CD4-positive, alpha-beta memory T cell (primary cell): ENCODE data around the gene ZNF526. TPM values are rescaled to one million over a fixed set of nuclear protein-coding genes. Genes with fewer than 3 reads are reported as not detected.

Experiments
- CTCF ChIA-PET: fragments of 350-600 bp; sonication (Branson Sonifier 250); formaldehyde crosslinking; loops from one replicate; lab custom pipeline; 2021; ENCODE audit warnings: inconsistent platforms; ENCODE audit not compliant: partially characterized antibody; lab: Charles Lee
- POLR2A ChIA-PET: fragments of 350-600 bp; sonication (Branson Sonifier 250); formaldehyde crosslinking; loops from one replicate; lab custom pipeline; 2021; ENCODE audit not compliant: partially characterized antibody; lab: Charles Lee
- DNase-seq, 5 donors: peaks; one replicate each; pipeline versions ENCODE4 v3.0.0 to v3.0.0-alpha.2; 2020 to 2022; ENCODE audit warnings: mixed read lengths in 1 of 5
- H3K27ac ChIP-seq: one replicate; pipeline ENCODE4 v1.7.0; 2013; ENCODE audit warnings: low read depth, low read length
- H3K27me3 ChIP-seq: 2 replicates; pipeline ENCODE4 v1.7.0; 2013; ENCODE audit warnings: mild to moderate bottlenecking, low read length, moderate library complexity; ENCODE audit not compliant: insufficient read depth
- H3K36me3 ChIP-seq: 2 replicates; pipeline ENCODE4 v1.7.0; 2013; ENCODE audit warnings: mild to moderate bottlenecking, low read length, moderate library complexity; ENCODE audit not compliant: insufficient read depth
- H3K4me1 ChIP-seq: 2 replicates; pipeline ENCODE4 v1.7.0; 2013; ENCODE audit warnings: mild to moderate bottlenecking, low read length, moderate library complexity; ENCODE audit not compliant: insufficient read depth
- H3K4me3 ChIP-seq, 2 donors: one replicate each; pipeline ENCODE4 v1.7.0; 2013; ENCODE audit warnings: low read length in 2 of 2, mild to moderate bottlenecking in 1 of 2
- H3K9me3 ChIP-seq, 2 donors: one replicate each; pipeline ENCODE4 v1.7.0; 2013; ENCODE audit warnings: low read length in 2 of 2, control low read depth in 1 of 2; ENCODE audit not compliant: control insufficient read depth in 1 of 2
- H3K27ac Mint-ChIP-seq, 7 donors: one replicate each; pipeline ENCODE4 v1.8.0; 2020 to 2021; ENCODE audit warnings: mixed read lengths in 7 of 7, mild to moderate bottlenecking in 6 of 7, inconsistent platforms in 3 of 7, moderate library complexity in 3 of 7
- H3K27me3 Mint-ChIP-seq, 2 donors: one replicate each; pipeline ENCODE4 v1.8.0; 2020 to 2021; ENCODE audit warnings: mixed read lengths in 2 of 2
- H3K36me3 Mint-ChIP-seq, 2 donors: one replicate each; pipeline ENCODE4 v1.8.0; 2020 to 2021; ENCODE audit warnings: mixed read lengths in 2 of 2, inconsistent platforms in 1 of 2, mild to moderate bottlenecking in 1 of 2
- H3K4me1 Mint-ChIP-seq, 4 donors: one replicate each; pipeline ENCODE4 v1.8.0; 2020 to 2021; ENCODE audit warnings: mixed read lengths in 4 of 4, mild to moderate bottlenecking in 1 of 4
- H3K4me3 Mint-ChIP-seq, 8 donors: one replicate each; pipeline ENCODE4 v1.8.0; 2020 to 2021; ENCODE audit warnings: mixed read lengths in 8 of 8, mild to moderate bottlenecking in 7 of 8, moderate library complexity in 6 of 8, inconsistent platforms in 3 of 8
- H3K9me3 Mint-ChIP-seq, 8 donors: one replicate each; pipeline ENCODE4 v1.8.0; 2020 to 2021; ENCODE audit warnings: mixed read lengths in 8 of 8, mild to moderate bottlenecking in 5 of 8, inconsistent platforms in 3 of 8, moderate library complexity in 1 of 8
- intact Hi-C: fragments of 100-400 bp; cut with micrococcal nuclease; formaldehyde crosslinking; loops from one replicate; pipeline ENCODE4 v1.15.1; 2023
- polyA plus RNA-seq, 2 donors: library from polyadenylated mRNA; unstranded; fragments of 300-500 nt; fragmentation: Illumina TruSeq; gene quantifications; one replicate each; pipeline ENCODE4 v1.2.3, GENCODE V29; 2021
- total RNA-seq, 2 experiments: library from RNA; stranded (reverse); gene quantifications; one replicate each; pipeline ENCODE4 v1.2.3, GENCODE V29; 2021

ZNF526 gene
- total and polyA plus RNA-seq, 4 experiments from 2014 or later = 2.3 to 28.8 (median 18.5) TPM

- peak in 4 of 5 donors; percentile 29 to 63 (median 50) for DNase-seq
- Histone ChIP-seq H3K4me3 (no peak overlapping the region), H3K36me3 (no peaks in the 10 kb centered on the region), H3K9me3 (no peaks in the 10 kb centered on the region), H3K27ac (peak overlapping the region; percentile 10), H3K4me1 (peaks cover 44% of the 10 kb centered on the region), H3K27me3 (no peaks in the 10 kb centered on the region)
- Mint-ChIP-seq H3K9me3 (peaks cover 0 to 2% (median 0%) of the 10 kb centered on the region in 8 donors), H3K4me1 (peaks cover 40 to 71% (median 59%) of the 10 kb centered on the region in 4 donors), H3K4me3 (peak overlapping the region; percentile 37 to 79 (median 61)), H3K27me3 (no peaks in the 10 kb centered on the region), H3K36me3 (no peaks in the 10 kb centered on the region), H3K27ac (peak overlapping the region; percentile 40 to 84 (median 44))
- ChIA-PET CTCF (interaction anchor here (0.7 to 8.2 kb wide), 15 partner anchors 9 to 112 kb away, joined by 3 to 81 read pairs (median 5); partner anchors contain the start of genes POU2F2 and ZNF526), POLR2A (interaction anchor here (0.8 to 6.0 kb wide), 11 partner anchors 9 to 75 kb away, joined by 3 to 63 read pairs (median 4); partner anchors contain the start of genes DEDD2, GSK3A, POU2F2 and ZNF526)
- intact Hi-C loops = loop anchor here (1.0 kb wide), 1 partner anchor 14 kb away; no protein-coding TSS in a partner anchor
Measured at GRCh38 chr19:42185277-42185676, 34.8 kb upstream of the ZNF526 start.

GRCh38 chr19:42188665-42189064 lies 31.4 kb upstream of the ZNF526 start:
- H3K4me3 Mint-ChIP-seq = no peak overlapping the region
- no peaks in the 10 kb centered on the region for H3K27me3 ChIP-seq
- peaks cover 3 to 4% of the 10 kb centered on the region in 2 donors for H3K36me3 Mint-ChIP-seq
- no peak overlapping the region for H3K4me3 ChIP-seq
- no peaks in the 10 kb centered on the region for H3K36me3 ChIP-seq
- H3K9me3 Mint-ChIP-seq = peaks cover 0 to 3% (median 0%) of the 10 kb centered on the region in 8 donors
- peaks cover 63% of the 10 kb centered on the region for H3K4me1 ChIP-seq
- no peaks in the 10 kb centered on the region for H3K27me3 Mint-ChIP-seq
- intact Hi-C loops = no loop called here
- peaks cover 54 to 86% (median 69%) of the 10 kb centered on the region in 4 donors for H3K4me1 Mint-ChIP-seq
- POLR2A ChIA-PET = interaction anchor here (6.0 kb wide), 1 partner anchor 12 kb away, joined by 63 read pairs; no protein-coding TSS in a partner anchor
- no peak overlapping the region for H3K27ac ChIP-seq
- no peak for DNase-seq
- H3K27ac Mint-ChIP-seq = peak overlapping the region in 2 of 7 donors; percentile 49 to 71
- peaks cover 0 to 4% of the 10 kb centered on the region in 2 donors for H3K9me3 ChIP-seq
- CTCF ChIA-PET = interaction anchor here (0.7 to 2.7 kb wide), 7 partner anchors 10 to 79 kb away, joined by 3 to 11 read pairs (median 3); partner anchors contain the start of gene POU2F2

- ChIA-PET POLR2A (interaction anchor here (6.0 kb wide), 1 partner anchor 11 kb away, joined by 63 read pairs; no protein-coding TSS in a partner anchor), CTCF (interaction anchor here (0.7 to 2.7 kb wide), 6 partner anchors 10 to 79 kb away, joined by 3 to 11 read pairs (median 3); partner anchors contain the start of gene POU2F2)
- Mint-ChIP-seq H3K9me3 (peaks cover 0 to 3% (median 0%) of the 10 kb centered on the region in 8 donors), H3K27ac (peak overlapping the region in 3 of 7 donors; percentile 9 to 54 (median 32)), H3K36me3 (peaks cover 6 to 9% of the 10 kb centered on the region in 2 donors), H3K27me3 (no peaks in the 10 kb centered on the region), H3K4me1 (peaks cover 53 to 88% (median 70%) of the 10 kb centered on the region in 4 donors), H3K4me3 (peak overlapping the region in 1 of 8 donors; percentile 5)
- Histone ChIP-seq H3K36me3 (no peaks in the 10 kb centered on the region), H3K27me3 (no peaks in the 10 kb centered on the region), H3K4me1 (peaks cover 59% of the 10 kb centered on the region), H3K27ac (no peak overlapping the region), H3K4me3 (no peak overlapping the region), H3K9me3 (peaks cover 0 to 4% of the 10 kb centered on the region in 2 donors)
- intact Hi-C loops = no loop called here
- DNase-seq = no peak
Measured at GRCh38 chr19:42189133-42189532, 31.0 kb upstream of the ZNF526 start.

GRCh38 chr19:42191330-42191729 lies 28.8 kb upstream of the ZNF526 start:
- H3K27me3 Mint-ChIP-seq = no peaks in the 10 kb centered on the region
- peak overlapping the region in 4 of 8 donors; percentile 7 to 87 (median 30) for H3K4me3 Mint-ChIP-seq

GRCh38 chr19:42191855-42192254 lies 28.3 kb upstream of the ZNF526 start:
- Histone ChIP-seq H3K4me1 (peaks cover 48% of the 10 kb centered on the region), H3K27me3 (no peaks in the 10 kb centered on the region), H3K27ac (no peak overlapping the region), H3K9me3 (peaks cover 0 to 4% of the 10 kb centered on the region in 2 donors), H3K4me3 (no peak overlapping the region), H3K36me3 (peaks cover 2% of the 10 kb centered on the region)
- POLR2A ChIA-PET = interaction anchor here (1.2 to 1.6 kb wide), 3 partner anchors 8 to 25 kb away, joined by 4 to 6 read pairs (median 5); no protein-coding TSS in a partner anchor
- no peaks in the 10 kb centered on the region for H3K27me3 Mint-ChIP-seq
- peaks cover 0 to 3% (median 0%) of the 10 kb centered on the region in 8 donors for H3K9me3 Mint-ChIP-seq
- H3K4me3 Mint-ChIP-seq = peak overlapping the region in 4 of 8 donors; percentile 5 to 87 (median 56)
- peak overlapping the region in 6 of 7 donors; percentile 1 to 83 (median 58) for H3K27ac Mint-ChIP-seq
- no peak for DNase-seq
- H3K4me1 Mint-ChIP-seq = peaks cover 40 to 80% (median 58%) of the 10 kb centered on the region in 4 donors
- intact Hi-C loops = no loop called here
- peaks cover 12 to 13% of the 10 kb centered on the region in 2 donors for H3K36me3 Mint-ChIP-seq
- CTCF ChIA-PET = interaction anchor here (1.1 kb wide), 1 partner anchor 104 kb away, joined by 4 read pairs; no protein-coding TSS in a partner anchor

More at GRCh38 chr19:42191330-42191729, 28.8 kb upstream of the ZNF526 start:
- CTCF ChIA-PET = interaction anchor here (0.8 to 1.3 kb wide), 4 partner anchors 8 to 105 kb away, joined by 3 to 4 read pairs (median 3); no protein-coding TSS in a partner anchor
- H3K36me3 ChIP-seq = no peaks in the 10 kb centered on the region
- H3K27ac Mint-ChIP-seq = peak overlapping the region in 6 of 7 donors; percentile 50 to 83 (median 64)
- H3K36me3 Mint-ChIP-seq = peaks cover 9 to 11% of the 10 kb centered on the region in 2 donors
- DNase-seq = no peak
- POLR2A ChIA-PET = interaction anchor here (0.9 to 1.6 kb wide), 4 partner anchors 8 to 25 kb away, joined by 3 to 6 read pairs (median 4); no protein-coding TSS in a partner anchor
- peaks cover 0 to 4% of the 10 kb centered on the region in 2 donors for H3K9me3 ChIP-seq
- no peaks in the 10 kb centered on the region for H3K27me3 ChIP-seq
- intact Hi-C loops = no loop called here
- H3K4me3 ChIP-seq = no peak overlapping the region
- peaks cover 0 to 3% (median 0%) of the 10 kb centered on the region in 8 donors for H3K9me3 Mint-ChIP-seq
- peaks cover 40 to 80% (median 59%) of the 10 kb centered on the region in 4 donors for H3K4me1 Mint-ChIP-seq
- no peak overlapping the region for H3K27ac ChIP-seq
- H3K4me1 ChIP-seq = peaks cover 48% of the 10 kb centered on the region

- no peak overlapping the region for H3K4me3 ChIP-seq
- intact Hi-C loops = no loop called here
- peaks cover 0 to 3% (median 0%) of the 10 kb centered on the region in 8 donors for H3K9me3 Mint-ChIP-seq
- peaks cover 44 to 84% (median 66%) of the 10 kb centered on the region in 4 donors for H3K4me1 Mint-ChIP-seq
- H3K27me3 ChIP-seq = no peaks in the 10 kb centered on the region
- peak overlapping the region in 2 of 8 donors; percentile 6 to 33 for H3K4me3 Mint-ChIP-seq
- H3K27ac ChIP-seq = no peak overlapping the region
- no peak for DNase-seq
- H3K9me3 ChIP-seq = peaks cover 0 to 4% of the 10 kb centered on the region in 2 donors
- ChIA-PET CTCF (no interaction called here), POLR2A (interaction anchor here (0.7 kb wide), 1 partner anchor 11 kb away, joined by 3 read pairs; no protein-coding TSS in a partner anchor)
- peak overlapping the region in 1 of 7 donors; percentile 72 for H3K27ac Mint-ChIP-seq
- peaks cover 19 to 20% of the 10 kb centered on the region in 2 donors for H3K36me3 Mint-ChIP-seq
- H3K27me3 Mint-ChIP-seq = no peaks in the 10 kb centered on the region
- H3K4me1 ChIP-seq = peaks cover 63% of the 10 kb centered on the region
- peaks cover 10% of the 10 kb centered on the region for H3K36me3 ChIP-seq
Measured at GRCh38 chr19:42193294-42193693, 26.8 kb upstream of the ZNF526 start.
